H1 (cell line): Measurements from ENCODE around the gene ZNF318. TPM values are rescaled to one million over a fixed set of nuclear protein-coding genes. Genes with fewer than 3 reads are reported as not detected.

Experiments
- CBX8 ChIP-seq: fragments of 300-800, 300-1000 bp; sonication (generic); IDR thresholded peaks from 2 replicates; pipeline ENCODE4 v1.7.1; 2016; ENCODE audit warnings: low read depth, low read length, borderline replicate concordance
- CREB1 ChIP-seq: IDR thresholded peaks from 2 replicates; pipeline ENCODE4 v1.6.1; 2012; ENCODE audit warnings: inconsistent platforms
- HDAC6 ChIP-seq: IDR thresholded peaks from one replicate; pipeline ENCODE4 v1.7.1; 2012; ENCODE audit warnings: low read depth, mild to moderate bottlenecking, inconsistent platforms, low read length, moderate library complexity
- MAX ChIP-seq: IDR thresholded peaks from 2 replicates; pipeline ENCODE4 v1.6.1; 2012; ENCODE audit warnings: inconsistent platforms
- NANOG ChIP-seq: IDR thresholded peaks from 2 replicates; pipeline ENCODE4 v1.6.1; 2011; ENCODE audit warnings: low read length, low read depth, mild to moderate bottlenecking, inconsistent platforms; ENCODE audit not compliant: insufficient read depth, poor library complexity, severe bottlenecking
- NRF1 ChIP-seq: IDR thresholded peaks from 2 replicates; pipeline ENCODE4 v1.6.1; 2011; ENCODE audit warnings: mild to moderate bottlenecking, low read depth, low read length, improper control_type of control experiment
- polyA plus RNA-seq, 7 experiments: library from polyadenylated mRNA; depleted of rRNA in 3 of 7; stranded (reverse) in 5 of 7; unstranded in 2 of 7; fragments of >200 nt in 5 of 7; fragments of 200-250 nt in 2 of 7; gene quantifications; 1 replicate in 5 of 7; 2 replicates in 1 of 7; 4 replicates in 1 of 7; pipeline versions ENCODE4 v1.2.1 to v1.2.3, GENCODE V29; 2011 to 2013; ENCODE audit warnings: missing spikeins in 2 of 7, mixed read lengths in 2 of 7
- total RNA-seq: library from RNA; stranded (reverse); fragmentation: NEBNext Ultra II Directional; extraction: Animal tissue kit (Norgen Biotek cat#: 25700); gene quantifications from 2 replicates; pipeline ENCODE4 v1.2.1, GENCODE V29; 2021

Gene ZNF318
- total and polyA plus RNA-seq, 2 of the 8 experiments (the other 6 are each of a cell fraction or from before 2014, with no cell fraction given), result 10.2 to 22.1 TPM

GRCh38 chr6:43378631-43379030 is 9.2 kb upstream of the ZNF318 start (continued):
- TF ChIP-seq NRF1 (no peak), MAX (no peak), HDAC6 (no peak), CREB1 (no peak), CBX8 (no peak), NANOG (no peak)
